Parathyroid adenoma (tissue), 2 donors: ENCODE results near the gene ABCC1.
"Not testable (repeated sequence)": the region's sequence is repeated elsewhere in the genome, so short reads cannot be mapped to it uniquely, and the experiment has no call there.

ENCODE experiments used
- H2AFZ ChIP-seq: fragments of 300-600 bp; sonication (generic); one replicate; pipeline ENCODE4 v1.7.0; 2017; ENCODE audit warnings: antibody characterized with exemption, mild to moderate bottlenecking
- H3K27ac ChIP-seq: fragments of 300-600 bp; sonication (generic); one replicate; pipeline ENCODE4 v1.7.0; 2017
- H3K27me3 ChIP-seq: fragments of 300-600 bp; sonication (generic); one replicate; pipeline ENCODE4 v1.7.0; 2017; ENCODE audit warnings: low read length; ENCODE audit not compliant: control insufficient read depth, insufficient read depth
- H3K36me3 ChIP-seq: fragments of 300-600 bp; sonication (generic); one replicate; pipeline ENCODE4 v1.7.0; 2017; ENCODE audit warnings: low read length; ENCODE audit not compliant: control insufficient read depth, insufficient read depth
- H3K4me1 ChIP-seq: fragments of 300-600 bp; sonication (generic); one replicate; pipeline ENCODE4 v1.7.0; 2017; ENCODE audit warnings: control low read depth
- H3K4me2 ChIP-seq: fragments of 300-600 bp; sonication (generic); one replicate; pipeline ENCODE4 v1.7.0; 2017; ENCODE audit warnings: low read length
- H3K4me3 ChIP-seq: fragments of 300-600 bp; sonication (generic); one replicate; pipeline ENCODE4 v1.7.0; 2017; ENCODE audit warnings: low read depth, low read length
- H3K79me2 ChIP-seq: fragments of 300-600 bp; sonication (generic); one replicate; pipeline ENCODE4 v1.7.0; 2017; ENCODE audit warnings: control low read depth
- H3K9ac ChIP-seq: fragments of 300-600 bp; sonication (generic); one replicate; pipeline ENCODE4 v1.7.0; 2017; ENCODE audit warnings: mild to moderate bottlenecking
- H3K9me3 ChIP-seq: fragments of 300-600 bp; sonication (generic); one replicate; pipeline ENCODE4 v1.7.0; 2017; ENCODE audit warnings: low read length; ENCODE audit not compliant: control insufficient read depth
- TF ChIP-seq, protein P1 (sequence below): fragments of 300-600 bp; sonication (generic); IDR thresholded peaks from one replicate; pipeline ENCODE4 v1.7.0; 2017; ENCODE audit warnings: antibody characterized with exemption, mild to moderate bottlenecking
- donor health status: primary hyperparathyroidism.

Gene ABCC1

DNA sequence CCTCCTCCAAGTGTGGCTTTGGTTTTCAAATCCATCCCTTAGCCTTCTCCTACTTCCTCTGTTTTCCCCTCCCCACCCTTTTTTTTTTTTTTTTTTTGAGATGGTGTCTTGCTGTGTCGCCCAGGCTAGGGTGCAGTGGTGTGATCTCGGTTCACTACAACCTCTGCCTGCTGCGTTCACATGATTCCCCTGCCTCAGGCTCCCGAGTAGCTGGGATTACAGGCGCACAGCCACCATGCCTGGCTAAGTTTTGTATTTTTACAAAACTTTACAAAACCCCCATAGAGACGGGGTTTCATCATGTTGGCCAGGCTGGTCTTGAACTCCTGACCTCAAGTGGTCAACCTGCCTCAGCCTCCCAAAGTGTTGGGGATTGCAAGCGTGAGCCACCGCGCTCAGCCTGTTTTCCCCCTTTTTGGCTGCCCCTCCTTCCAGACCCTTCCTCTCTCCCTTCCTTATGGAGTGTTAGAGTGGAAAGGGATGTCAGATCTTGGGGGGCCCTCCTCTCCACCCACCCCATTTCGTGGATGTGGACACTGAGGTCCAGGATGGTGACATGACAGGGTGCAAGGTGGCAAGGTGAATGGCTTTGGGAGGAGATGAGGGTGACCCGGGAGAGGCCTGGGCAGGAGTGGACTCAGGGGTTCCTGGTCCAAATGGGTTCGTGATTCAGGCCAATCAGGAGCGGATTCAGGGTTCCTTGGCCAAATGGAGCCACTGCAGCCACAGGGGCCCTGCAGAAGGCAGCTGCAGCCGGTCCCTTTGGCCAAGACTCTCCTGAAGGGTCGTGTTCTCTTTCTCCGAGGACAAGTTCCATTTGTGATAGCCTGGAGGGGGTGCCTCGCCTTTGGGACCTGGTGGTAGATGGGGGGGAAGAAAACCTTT lies 4.8 kb downstream of the ABCC1 start:
- Histone ChIP-seq H2AFZ (no peak overlapping the region), H3K9ac (no peak overlapping the region), H3K9me3 (no peaks in the 10 kb centered on the region), H3K36me3 (no peaks in the 10 kb centered on the region), H3K4me3 (no peak overlapping the region), H3K27me3 (no peaks in the 10 kb centered on the region), H3K27ac (no peak overlapping the region), H3K4me1 (peaks cover 12% of the 10 kb centered on the region), H3K4me2 (no peak overlapping the region), H3K79me2 (peaks cover 34% of the 10 kb centered on the region)
- TF ChIP-seq, protein P1, sequence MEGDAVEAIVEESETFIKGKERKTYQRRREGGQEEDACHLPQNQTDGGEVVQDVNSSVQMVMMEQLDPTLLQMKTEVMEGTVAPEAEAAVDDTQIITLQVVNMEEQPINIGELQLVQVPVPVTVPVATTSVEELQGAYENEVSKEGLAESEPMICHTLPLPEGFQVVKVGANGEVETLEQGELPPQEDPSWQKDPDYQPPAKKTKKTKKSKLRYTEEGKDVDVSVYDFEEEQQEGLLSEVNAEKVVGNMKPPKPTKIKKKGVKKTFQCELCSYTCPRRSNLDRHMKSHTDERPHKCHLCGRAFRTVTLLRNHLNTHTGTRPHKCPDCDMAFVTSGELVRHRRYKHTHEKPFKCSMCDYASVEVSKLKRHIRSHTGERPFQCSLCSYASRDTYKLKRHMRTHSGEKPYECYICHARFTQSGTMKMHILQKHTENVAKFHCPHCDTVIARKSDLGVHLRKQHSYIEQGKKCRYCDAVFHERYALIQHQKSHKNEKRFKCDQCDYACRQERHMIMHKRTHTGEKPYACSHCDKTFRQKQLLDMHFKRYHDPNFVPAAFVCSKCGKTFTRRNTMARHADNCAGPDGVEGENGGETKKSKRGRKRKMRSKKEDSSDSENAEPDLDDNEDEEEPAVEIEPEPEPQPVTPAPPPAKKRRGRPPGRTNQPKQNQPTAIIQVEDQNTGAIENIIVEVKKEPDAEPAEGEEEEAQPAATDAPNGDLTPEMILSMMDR: no peak

DNA sequence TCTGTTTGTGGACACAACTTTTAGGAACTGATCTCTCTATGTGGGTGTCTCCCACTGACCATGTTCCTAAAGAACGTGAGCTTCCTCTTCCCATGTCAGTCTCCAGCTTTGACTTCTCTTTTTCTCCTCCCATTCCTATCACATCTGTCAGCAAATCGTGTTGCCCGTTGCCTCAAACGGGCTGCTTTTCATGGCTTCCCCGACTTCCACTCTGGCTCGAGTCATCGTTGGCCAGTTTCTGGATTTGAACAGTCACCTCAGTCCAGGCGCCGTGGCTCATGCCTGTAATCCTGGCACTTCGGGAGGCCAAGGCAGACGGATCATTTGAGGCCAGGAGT lies 5.4 kb downstream of the ABCC1 start:
- no peaks in the 10 kb centered on the region for H3K36me3 ChIP-seq
- H3K27me3 ChIP-seq: no peaks in the 10 kb centered on the region
- H3K4me3 ChIP-seq: no peak overlapping the region
- peaks cover 12% of the 10 kb centered on the region for H3K4me1 ChIP-seq
- no peaks in the 10 kb centered on the region for H3K9me3 ChIP-seq
- no peak overlapping the region for H3K27ac ChIP-seq
- peaks cover 33% of the 10 kb centered on the region for H3K79me2 ChIP-seq
- no peak overlapping the region for H3K4me2 ChIP-seq
- no peak overlapping the region for H3K9ac ChIP-seq
- TF ChIP-seq, protein P1: no peak
- H2AFZ ChIP-seq: no peak overlapping the region

DNA sequence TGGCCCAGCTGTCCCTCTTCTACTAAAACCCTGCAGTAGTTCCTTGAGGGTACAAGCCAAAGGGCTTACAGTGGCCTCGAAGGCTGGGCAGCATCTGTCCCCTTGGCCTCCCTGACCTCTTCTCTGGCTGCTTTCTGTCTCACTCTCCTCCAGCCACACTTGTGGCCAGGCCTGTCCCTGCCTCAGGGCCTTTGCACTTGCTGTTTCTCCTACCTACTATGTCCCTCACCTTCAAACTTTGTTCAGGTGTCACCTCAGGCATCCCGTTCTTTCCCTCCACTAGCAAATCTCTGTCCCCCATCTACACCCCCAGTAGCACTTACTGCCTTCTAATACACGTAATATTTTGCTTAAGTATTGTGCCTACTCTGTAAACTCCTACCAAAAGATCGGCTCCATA lies 6.0 kb downstream of the ABCC1 start:
- Histone ChIP-seq H3K27me3 (no peaks in the 10 kb centered on the region), H2AFZ (no peak overlapping the region), H3K36me3 (no peaks in the 10 kb centered on the region), H3K4me2 (peak overlapping the region; percentile 26), H3K27ac (no peak overlapping the region), H3K9ac (no peak overlapping the region), H3K4me3 (no peak overlapping the region), H3K9me3 (no peaks in the 10 kb centered on the region), H3K79me2 (peaks cover 35% of the 10 kb centered on the region), H3K4me1 (peaks cover 12% of the 10 kb centered on the region)
- TF ChIP-seq, protein P1: no peak

DNA sequence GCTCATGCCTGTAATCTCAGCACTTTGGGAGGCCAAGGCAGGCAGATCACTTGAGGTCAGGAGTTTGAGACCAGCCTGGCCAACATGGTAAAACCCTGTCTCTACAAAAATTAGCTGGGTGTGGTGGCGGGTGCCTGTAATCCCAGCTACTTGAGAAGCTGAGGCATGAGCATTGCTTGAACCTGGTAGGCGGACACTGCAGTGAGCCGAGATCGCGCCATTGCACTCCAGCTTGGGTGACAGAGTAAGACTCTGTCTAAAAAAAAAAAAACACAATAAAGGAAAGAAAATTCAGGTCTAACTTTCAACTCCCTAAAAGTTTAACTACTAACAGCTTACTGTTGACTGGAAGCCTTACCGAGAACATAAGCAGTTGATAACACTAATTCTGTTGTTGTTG lies 6.7 kb downstream of the ABCC1 start:
- not testable (repeated sequence) for H3K4me2 ChIP-seq, H3K9me3 ChIP-seq, H3K27ac ChIP-seq, H2AFZ ChIP-seq, H3K9ac ChIP-seq, H3K4me3 ChIP-seq, H3K36me3 ChIP-seq, H3K27me3 ChIP-seq
- Histone ChIP-seq H3K4me1 (peaks cover 12% of the 10 kb centered on the region), H3K79me2 (peaks cover 37% of the 10 kb centered on the region)

DNA sequence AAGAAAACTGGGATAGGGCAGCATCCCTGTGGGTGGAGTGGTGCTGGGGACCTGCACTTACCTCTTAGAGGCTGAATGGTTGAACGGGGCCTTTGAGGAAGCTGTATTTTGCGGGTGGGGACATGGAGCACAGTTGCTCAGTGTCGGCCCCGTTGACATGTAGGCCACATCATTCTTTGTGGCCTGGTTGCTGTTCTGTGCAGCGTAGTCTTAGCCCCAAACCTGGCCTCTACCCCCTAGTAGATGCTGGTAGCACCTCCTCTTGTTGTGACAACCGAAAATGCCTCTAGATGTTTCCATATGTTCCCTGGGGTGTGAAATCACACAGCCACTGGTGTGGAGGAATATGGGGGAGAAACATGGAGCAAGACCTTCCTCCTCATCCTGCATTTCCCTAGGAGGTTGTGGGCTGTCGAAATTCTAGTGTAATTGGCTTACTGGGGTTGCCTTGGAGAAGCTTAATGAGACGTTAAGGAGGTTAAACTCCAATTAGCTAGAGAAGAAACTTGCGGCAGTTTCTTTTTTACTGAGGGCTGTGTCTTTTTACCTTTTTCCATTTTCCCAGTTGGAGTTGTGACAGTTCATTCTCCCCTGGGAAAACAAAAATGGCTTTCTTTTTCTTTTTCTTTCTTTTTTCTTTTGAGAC lies 9.4 kb downstream of the ABCC1 start:
- H2AFZ ChIP-seq: no peak overlapping the region
- H3K9ac ChIP-seq: no peak overlapping the region
- H3K4me1 ChIP-seq: peaks cover 15% of the 10 kb centered on the region
- no peaks in the 10 kb centered on the region for H3K9me3 ChIP-seq
- peaks cover 3% of the 10 kb centered on the region for H3K36me3 ChIP-seq
- peak overlapping the region; percentile 5 for H3K4me2 ChIP-seq
- TF ChIP-seq, protein P1: no peak
- H3K27me3 ChIP-seq: no peaks in the 10 kb centered on the region
- H3K79me2 ChIP-seq: peaks cover 38% of the 10 kb centered on the region
- no peak overlapping the region for H3K27ac ChIP-seq
- H3K4me3 ChIP-seq: peak overlapping the region; percentile 5
